ENCODE data around the gene PLB1.

PLB1 gene

GRCh38 chr2:28590496-28591301 lies 94.8 kb downstream of the PLB1 start:
- DNase-seq (ENCODE audit: low read depth), result no peak

GRCh38 chr2:28591711-28592335 lies 96.0 kb downstream of the PLB1 start:
- no peak for DNase-seq (ENCODE audit: low read depth)

- DNase-seq (ENCODE audit: low read depth), result no peak
Measured at GRCh38 chr2:28592481-28592880, 96.6 kb downstream of the PLB1 start.

- DNase-seq (ENCODE audit: low read depth), result no peak
Measured at GRCh38 chr2:28593160-28593755, 97.4 kb downstream of the PLB1 start.

- DNase-seq (ENCODE audit: low read depth), result no peak
Measured at GRCh38 chr2:28594000-28594331, 98.1 kb downstream of the PLB1 start.

GRCh38 chr2:28594332-28595108 lies 98.7 kb downstream of the PLB1 start:
- DNase-seq (ENCODE audit: low read depth), result peak; percentile 90

- DNase-seq (ENCODE audit: low read depth), result no peak
Measured at GRCh38 chr2:28595323-28595722, 99.5 kb downstream of the PLB1 start.

- DNase-seq (ENCODE audit: low read depth), result no peak
Measured at GRCh38 chr2:28598484-28598883, 102.6 kb downstream of the PLB1 start.

- DNase-seq (ENCODE audit: low read depth), result no peak
Measured at GRCh38 chr2:28600181-28600580, 104.3 kb downstream of the PLB1 start.

GRCh38 chr2:28601616-28602015 lies 105.8 kb downstream of the PLB1 start:
- no peak for DNase-seq (ENCODE audit: low read depth)

- DNase-seq (ENCODE audit: low read depth), result no peak
Measured at GRCh38 chr2:28602136-28602660, 106.3 kb downstream of the PLB1 start.

GRCh38 chr2:28602751-28603639 lies 107.1 kb downstream of the PLB1 start:
- no peak for DNase-seq (ENCODE audit: low read depth)

GRCh38 chr2:28603821-28604220 lies 108.0 kb downstream of the PLB1 start:
- no peak for DNase-seq (ENCODE audit: low read depth)

GRCh38 chr2:28604284-28604843 lies 108.5 kb downstream of the PLB1 start:
- no peak for DNase-seq (ENCODE audit: low read depth)

GRCh38 chr2:28606986-28607441 lies 111.2 kb downstream of the PLB1 start:
- no peak for DNase-seq (ENCODE audit: low read depth)

GRCh38 chr2:28607730-28608499 lies 112.1 kb downstream of the PLB1 start:
- DNase-seq (ENCODE audit: low read depth), result no peak

GRCh38 chr2:28608500-28609424 lies 112.9 kb downstream of the PLB1 start:
- DNase-seq (ENCODE audit: low read depth), result no peak

GRCh38 chr2:28610583-28611201 lies 114.8 kb downstream of the PLB1 start:
- no peak for DNase-seq (ENCODE audit: low read depth)
